Fibroblast of the aortic adventitia (primary cell): ENCODE results near the gene ADORA3. TPM values are rescaled to one million over a fixed set of nuclear protein-coding genes. Genes with fewer than 3 reads are reported as not detected.
"Not testable (repeated sequence)": the region's sequence is repeated elsewhere in the genome, so short reads cannot be mapped to it uniquely, and the experiment has no call there.

Experiments
- DNase-seq: peaks from one replicate; pipeline ENCODE4 v3.0.0-alpha.2; 2010; ENCODE audit warnings: low read depth
- H3K4me3 ChIP-seq: 2 replicates; pipeline ENCODE4 v1.5.1; 2011; ENCODE audit warnings: low read depth, mild to moderate bottlenecking, control low read depth, low read length, moderate library complexity
- total RNA-seq: library from RNA; depleted of rRNA; stranded (reverse); fragments of >200 nt; gene quantifications from 2 replicates; pipeline ENCODE4 v1.2.3, GENCODE V29; 2012; ENCODE audit warnings: low replicate concordance
- TF ChIP-seq, protein P1 (sequence below): IDR thresholded peaks from 2 replicates; pipeline ENCODE4 v1.5.1; 2011; ENCODE audit warnings: mild to moderate bottlenecking, low read length, control low read depth, inconsistent platforms; ENCODE audit not compliant: insufficient read depth

ADORA3 gene
- not detected in 2 replicates for total RNA-seq

DNA sequence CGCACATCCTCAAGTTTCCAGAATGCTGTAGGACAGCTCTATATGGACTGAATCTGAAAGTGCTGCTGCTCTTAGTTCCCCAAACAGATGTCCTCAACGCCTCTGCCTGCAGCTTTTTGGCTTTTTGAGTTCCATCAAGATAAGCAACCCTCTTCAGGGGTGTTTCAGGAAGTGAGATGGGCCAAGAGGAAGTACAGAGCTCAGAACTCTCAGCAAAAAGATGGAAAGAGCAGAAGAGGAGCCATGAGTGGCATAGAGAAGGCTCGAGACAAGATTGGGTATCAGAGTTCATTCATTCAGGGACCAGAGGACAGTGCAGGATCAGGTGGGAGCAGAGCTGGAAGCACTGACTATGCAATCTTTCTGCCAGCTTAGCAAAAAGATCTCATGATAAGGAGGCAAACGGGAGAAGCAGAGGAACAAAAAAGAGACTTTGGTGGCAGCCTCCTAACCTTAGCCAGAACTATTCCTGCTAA lies at the start of gene ADORA3, which contains the start of gene TMIGD3:
Gene ADORA3 (minus strand): TSS at position 49 of the 476 bp plus-strand sequence. CDS start 279 bp downstream, outside the sequence.
Gene TMIGD3 (minus strand): TSS at position 49 of the 476 bp plus-strand sequence. CDS start 279 bp downstream, outside the sequence.
- no peak for DNase-seq
- H3K4me3 ChIP-seq, result no peak within 1 kb of the TSS
- TF ChIP-seq, protein P1, sequence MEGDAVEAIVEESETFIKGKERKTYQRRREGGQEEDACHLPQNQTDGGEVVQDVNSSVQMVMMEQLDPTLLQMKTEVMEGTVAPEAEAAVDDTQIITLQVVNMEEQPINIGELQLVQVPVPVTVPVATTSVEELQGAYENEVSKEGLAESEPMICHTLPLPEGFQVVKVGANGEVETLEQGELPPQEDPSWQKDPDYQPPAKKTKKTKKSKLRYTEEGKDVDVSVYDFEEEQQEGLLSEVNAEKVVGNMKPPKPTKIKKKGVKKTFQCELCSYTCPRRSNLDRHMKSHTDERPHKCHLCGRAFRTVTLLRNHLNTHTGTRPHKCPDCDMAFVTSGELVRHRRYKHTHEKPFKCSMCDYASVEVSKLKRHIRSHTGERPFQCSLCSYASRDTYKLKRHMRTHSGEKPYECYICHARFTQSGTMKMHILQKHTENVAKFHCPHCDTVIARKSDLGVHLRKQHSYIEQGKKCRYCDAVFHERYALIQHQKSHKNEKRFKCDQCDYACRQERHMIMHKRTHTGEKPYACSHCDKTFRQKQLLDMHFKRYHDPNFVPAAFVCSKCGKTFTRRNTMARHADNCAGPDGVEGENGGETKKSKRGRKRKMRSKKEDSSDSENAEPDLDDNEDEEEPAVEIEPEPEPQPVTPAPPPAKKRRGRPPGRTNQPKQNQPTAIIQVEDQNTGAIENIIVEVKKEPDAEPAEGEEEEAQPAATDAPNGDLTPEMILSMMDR, result no peak

DNA sequence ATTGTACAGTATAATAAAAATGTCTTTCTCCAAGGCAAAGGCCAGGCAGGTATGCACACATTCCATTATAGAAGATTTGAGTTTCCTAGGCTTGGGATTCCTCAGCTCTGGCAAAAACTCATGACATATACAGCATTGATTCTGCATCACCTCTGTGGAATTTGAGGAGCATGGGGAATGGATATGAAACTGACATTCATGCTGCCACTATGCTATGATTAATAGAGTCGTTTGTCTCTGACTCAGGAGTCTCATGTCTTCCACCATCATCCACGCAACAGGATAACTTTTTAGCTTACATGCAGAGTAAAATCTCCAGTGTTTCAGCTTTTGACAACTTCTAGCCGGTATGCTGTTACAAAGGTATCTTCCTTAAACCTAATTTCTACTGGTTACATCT lies 49.8 kb upstream of the ADORA3 start:
- TF ChIP-seq, protein P1, result no peak
- peak; percentile 57 for DNase-seq
- no peak overlapping the region for H3K4me3 ChIP-seq

DNA sequence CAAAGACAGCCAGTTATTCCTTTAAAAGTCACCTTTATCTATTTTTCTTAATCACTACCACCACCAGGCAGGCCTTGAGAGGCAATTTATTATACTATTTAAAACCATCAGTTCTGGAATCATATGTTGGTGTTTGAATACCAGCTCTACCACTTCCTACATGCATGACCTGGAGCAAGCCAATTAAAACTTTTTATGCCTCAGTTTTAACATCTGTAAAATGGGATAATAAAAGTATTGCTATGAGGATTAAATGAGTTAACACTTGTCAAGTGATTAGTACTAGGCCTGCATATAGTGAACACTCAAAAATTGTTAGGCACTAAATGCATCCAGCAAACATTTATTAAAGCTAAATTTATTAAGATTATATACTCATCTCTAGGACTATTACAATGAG lies 49.2 kb upstream of the ADORA3 start:
- H3K4me3 ChIP-seq, result no peak overlapping the region
- TF ChIP-seq, protein P1, result no peak
- no peak for DNase-seq

DNA sequence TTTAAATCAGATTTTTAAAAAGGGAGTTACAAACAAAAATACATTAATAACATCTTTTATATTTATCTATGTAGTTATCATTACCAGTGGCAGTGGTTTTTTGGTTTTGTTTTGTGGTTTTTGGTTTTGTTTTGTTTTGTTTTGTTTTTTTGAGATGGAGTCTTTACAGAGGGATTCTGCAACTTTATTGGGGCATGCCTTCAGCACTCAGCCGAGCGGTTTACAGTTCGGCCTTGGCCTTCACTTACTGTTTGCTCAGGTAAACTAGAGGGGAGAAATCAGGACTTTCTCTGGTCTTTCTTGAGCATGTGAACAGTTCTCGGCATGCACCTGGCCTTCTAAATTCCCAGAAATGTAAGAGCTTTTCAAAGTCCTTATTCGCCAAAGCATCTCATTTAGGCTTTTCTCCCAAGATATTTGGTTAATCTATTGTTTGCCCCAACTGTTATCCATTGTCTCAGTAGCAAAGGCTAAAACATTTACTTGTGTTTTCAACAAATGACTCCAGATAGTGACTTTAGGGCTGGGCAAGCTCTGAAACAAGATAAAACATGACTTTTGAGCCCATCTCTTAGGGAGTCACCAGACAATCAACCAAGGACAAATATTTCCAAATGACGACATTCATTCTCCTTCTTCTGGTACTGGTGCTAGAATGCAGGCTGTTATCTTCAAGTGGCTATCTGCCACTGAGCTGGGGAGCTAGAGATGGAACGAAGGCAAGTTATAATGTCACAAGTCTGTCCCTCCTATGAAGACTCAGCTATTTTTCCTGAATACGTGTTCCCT lies 48.4 kb upstream of the ADORA3 start:
- DNase-seq, result no peak
- TF ChIP-seq, protein P1, result no peak
- H3K4me3 ChIP-seq, result no peak overlapping the region

DNA sequence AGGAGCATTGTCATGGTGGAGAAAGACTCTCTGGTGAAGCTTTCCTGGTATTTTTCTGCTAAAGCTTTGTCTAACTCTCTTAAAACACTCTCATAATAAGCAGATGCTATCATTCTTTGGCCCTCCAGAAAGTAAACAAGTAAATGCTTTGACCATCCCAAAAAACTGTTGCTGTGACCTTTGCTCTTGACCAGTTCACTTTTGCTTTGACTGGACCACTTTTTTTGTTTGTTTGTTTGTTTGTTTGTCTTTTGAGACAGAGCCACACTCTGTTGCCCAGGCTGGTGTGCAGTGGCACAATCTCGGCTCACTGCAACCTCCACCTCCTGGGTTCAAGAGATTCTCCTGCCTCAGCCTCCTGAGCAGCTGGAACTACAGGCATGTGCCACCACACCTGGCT lies 44.4 kb upstream of the ADORA3 start:
- H3K4me3 ChIP-seq, DNase-seq: not testable (repeated sequence)

DNA sequence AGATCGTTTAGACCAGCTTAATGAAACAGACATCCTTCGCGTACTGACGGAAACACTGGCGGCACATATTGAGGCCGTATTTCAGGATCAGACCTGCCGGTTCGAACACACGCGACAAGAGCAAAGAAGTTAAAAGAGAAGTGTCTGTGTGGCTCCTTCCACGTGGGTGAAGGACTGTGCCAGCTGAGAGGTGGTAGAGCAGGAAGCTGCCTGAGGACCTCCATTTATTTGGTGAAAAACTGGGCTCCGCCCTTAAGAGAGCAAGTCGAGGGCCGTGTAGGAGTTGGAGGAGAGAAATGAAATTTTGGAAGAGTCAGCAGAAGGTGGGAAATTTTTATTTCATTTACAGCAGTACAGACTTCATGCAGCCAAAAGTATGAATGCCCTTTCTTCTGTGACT lies 38.8 kb upstream of the ADORA3 start:
- DNase-seq, result no peak
- TF ChIP-seq, protein P1, result no peak
- no peak overlapping the region for H3K4me3 ChIP-seq

DNA sequence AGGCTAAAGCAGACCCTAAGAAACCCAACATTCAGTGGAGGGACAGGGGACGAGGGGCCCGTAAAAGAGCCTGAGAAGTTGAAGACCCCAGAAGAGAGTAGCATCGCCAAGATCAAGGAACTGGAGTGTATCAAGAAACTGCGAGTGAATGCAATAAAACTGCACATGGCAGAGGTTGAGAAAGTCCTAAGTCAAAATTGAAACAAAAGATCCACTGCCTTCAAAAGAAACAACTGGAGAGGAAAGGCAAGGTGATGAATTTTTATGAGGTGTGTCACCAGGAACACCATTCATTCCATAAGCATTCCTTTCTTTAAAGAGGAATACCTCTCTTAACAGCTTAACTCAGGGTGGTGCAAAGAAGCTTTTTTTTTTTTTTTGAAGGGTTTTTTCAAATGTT lies 38.3 kb upstream of the ADORA3 start:
- H3K4me3 ChIP-seq, result no peak overlapping the region
- peak; percentile 45 for DNase-seq

More for the DNA sequence above, 38.3 kb upstream of the ADORA3 start:
- TF ChIP-seq, protein P1, result no peak
